GM21367 (cell line): ENCODE measurements around the gene TLE1.
A peak's percentile ranks its signal among the peaks of the same experiment; 100 is the strongest.

Experiments
- ATAC-seq: cut with Tn5 transposase; IDR thresholded peaks from one replicate; pipeline ENCODE4 v1.9.1; 2021; ENCODE audit not compliant: unreplicated experiment

The TLE1 gene

GRCh38 chr9:81579381-81579780 is 110.0 kb downstream of the TLE1 start:
- ATAC-seq, result no peak

GRCh38 chr9:81578606-81579005 is 110.7 kb downstream of the TLE1 start:
- ATAC-seq, result no peak

GRCh38 chr9:81575956-81576355 is 113.4 kb downstream of the TLE1 start:
- ATAC-seq, result no peak

GRCh38 chr9:81574405-81574804 is 114.9 kb downstream of the TLE1 start:
- ATAC-seq, result no peak

GRCh38 chr9:81573415-81574321 is 115.7 kb downstream of the TLE1 start:
- no peak for ATAC-seq

DNA sequence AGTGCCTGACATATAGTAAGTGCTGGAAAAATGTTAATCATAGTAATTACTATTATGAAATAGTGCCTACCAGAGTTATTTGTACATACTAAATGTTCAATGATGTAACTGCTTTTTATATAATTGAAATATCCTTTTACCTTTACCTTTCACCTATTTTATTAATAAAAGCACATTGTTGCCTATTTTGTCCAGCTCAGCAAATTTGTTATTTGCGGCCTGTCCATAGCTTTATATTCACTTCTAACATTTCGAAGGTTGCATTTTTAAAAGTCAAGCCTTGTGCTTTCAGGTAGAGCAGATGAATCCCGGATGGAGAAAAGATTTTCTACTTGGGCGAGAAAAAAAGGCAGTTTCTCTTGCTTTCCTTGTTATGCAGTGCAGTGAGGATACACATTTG is 119.3 kb downstream of the TLE1 start:
- no peak for ATAC-seq

- no peak for ATAC-seq
Observed at GRCh38 chr9:81566074-81566698, 123.2 kb downstream of the TLE1 start.

GRCh38 chr9:81565609-81566008 is 123.7 kb downstream of the TLE1 start:
- no peak for ATAC-seq

DNA sequence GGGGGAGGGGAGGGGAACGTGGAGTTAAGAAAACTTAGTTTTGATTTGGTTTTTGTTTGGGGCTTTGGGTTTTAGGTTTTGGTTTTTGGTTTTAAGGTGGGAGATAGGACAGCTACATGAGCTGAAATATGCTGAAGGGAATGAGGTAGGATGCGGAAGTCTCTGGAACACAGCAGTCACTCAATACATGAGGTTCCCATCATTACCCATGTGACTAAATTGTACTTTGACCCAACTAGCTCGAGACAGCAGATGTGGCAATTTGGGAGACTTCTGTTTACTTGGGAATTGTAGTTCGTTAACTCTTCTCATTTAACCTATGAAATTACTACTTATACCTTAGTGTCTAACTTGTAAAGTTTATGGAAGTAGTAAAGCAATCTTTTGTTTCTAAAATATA is 124.2 kb downstream of the TLE1 start:
- ATAC-seq, result no peak

DNA sequence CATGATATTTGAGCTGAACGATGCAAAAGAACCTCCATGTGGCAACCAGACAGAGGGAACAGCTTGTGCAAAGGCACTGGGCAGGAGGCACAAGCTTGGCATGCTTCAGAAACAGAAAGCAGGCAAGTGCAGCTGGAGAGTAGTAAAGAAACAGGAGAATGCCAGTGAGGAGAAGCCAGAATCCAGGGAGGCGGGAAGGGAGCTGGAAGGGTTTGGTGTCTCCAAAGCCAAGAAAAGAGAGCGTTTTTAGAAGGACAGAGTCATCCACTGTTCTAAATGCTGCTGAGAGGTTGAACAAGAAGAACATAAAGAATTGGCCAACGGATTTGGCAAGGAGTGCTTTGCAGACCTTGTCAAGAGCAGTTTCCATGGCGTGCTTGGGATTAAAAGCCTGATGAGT is 124.7 kb downstream of the TLE1 start:
- no peak for ATAC-seq

- no peak for ATAC-seq
Observed at GRCh38 chr9:81563739-81564138, 125.6 kb downstream of the TLE1 start.

GRCh38 chr9:81563020-81563407 is 126.3 kb downstream of the TLE1 start:
- no peak for ATAC-seq

- no peak for ATAC-seq
Observed at GRCh38 chr9:81562231-81563019, 126.9 kb downstream of the TLE1 start.

- peak; percentile 84 for ATAC-seq
Observed at GRCh38 chr9:81560851-81561732, 128.3 kb downstream of the TLE1 start.

GRCh38 chr9:81559709-81560108 is 129.6 kb downstream of the TLE1 start:
- no peak for ATAC-seq

DNA sequence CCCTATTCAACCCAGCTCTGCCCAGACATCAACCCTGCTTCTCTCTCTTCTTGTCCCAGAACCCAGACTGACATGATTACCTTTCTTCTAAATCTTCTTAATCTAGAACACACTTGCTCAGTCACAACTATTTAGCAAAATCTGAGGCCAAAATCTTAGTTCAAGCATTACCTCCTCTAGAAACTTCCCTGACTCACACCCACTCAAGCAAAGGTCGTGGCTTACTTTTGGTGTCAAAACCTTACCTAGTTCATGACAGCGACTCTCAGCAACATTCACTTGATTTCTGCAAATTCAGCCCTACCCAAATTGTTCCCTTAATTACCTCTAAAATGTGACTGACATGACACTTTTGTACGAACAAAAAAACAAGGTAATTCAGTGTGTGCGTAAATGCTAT is 130.2 kb downstream of the TLE1 start:
- ATAC-seq, result no peak

GRCh38 chr9:81558091-81558830 is 131.1 kb downstream of the TLE1 start:
- no peak for ATAC-seq

DNA sequence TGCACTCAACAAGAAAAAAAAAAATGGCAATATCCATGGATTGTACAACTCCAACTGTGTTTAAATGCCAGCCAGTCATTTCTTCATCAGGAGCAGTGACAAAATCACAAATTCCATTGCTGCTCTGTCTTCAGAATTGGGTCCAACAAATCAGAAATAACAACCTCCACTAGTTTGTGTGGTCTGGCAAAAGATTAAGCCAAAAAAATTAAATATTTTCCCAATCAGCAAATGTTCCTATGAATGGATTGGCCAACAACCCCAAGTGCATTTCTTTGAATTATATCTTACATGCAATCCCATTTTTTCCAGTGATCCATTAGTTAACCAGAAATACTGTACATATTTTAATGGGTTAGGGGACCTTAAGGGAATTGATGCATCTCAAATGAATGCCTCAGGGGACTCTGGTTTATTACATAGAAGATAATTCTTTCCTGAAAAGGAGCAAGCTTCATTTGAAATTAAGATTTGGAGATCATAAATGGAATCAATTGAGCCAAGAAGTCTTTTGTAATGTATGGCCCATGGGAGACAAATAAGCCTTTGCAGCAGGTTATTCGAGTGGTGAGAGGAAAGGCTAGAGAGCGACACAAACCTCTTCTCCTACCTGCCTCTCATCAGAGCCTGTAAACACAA is 131.8 kb downstream of the TLE1 start:
- ATAC-seq, result no peak

- ATAC-seq, result no peak
Observed at GRCh38 chr9:81556923-81557322, 132.4 kb downstream of the TLE1 start.

- ATAC-seq, result no peak
Observed at GRCh38 chr9:81552581-81552991, 136.8 kb downstream of the TLE1 start.
